HG03571 (cell line): ENCODE results near the gene DPH1.

Experiments
- ATAC-seq: cut with Tn5 transposase; IDR thresholded peaks from one replicate; pipeline ENCODE4 v1.9.1; 2021; ENCODE audit not compliant: unreplicated experiment

Gene DPH1

GRCh38 chr17:2060681-2061440 is 30.9 kb downstream of the DPH1 start:
- ATAC-seq = no peak

- ATAC-seq = no peak
Observed at GRCh38 chr17:2061441-2061958, 31.5 kb downstream of the DPH1 start.

DNA sequence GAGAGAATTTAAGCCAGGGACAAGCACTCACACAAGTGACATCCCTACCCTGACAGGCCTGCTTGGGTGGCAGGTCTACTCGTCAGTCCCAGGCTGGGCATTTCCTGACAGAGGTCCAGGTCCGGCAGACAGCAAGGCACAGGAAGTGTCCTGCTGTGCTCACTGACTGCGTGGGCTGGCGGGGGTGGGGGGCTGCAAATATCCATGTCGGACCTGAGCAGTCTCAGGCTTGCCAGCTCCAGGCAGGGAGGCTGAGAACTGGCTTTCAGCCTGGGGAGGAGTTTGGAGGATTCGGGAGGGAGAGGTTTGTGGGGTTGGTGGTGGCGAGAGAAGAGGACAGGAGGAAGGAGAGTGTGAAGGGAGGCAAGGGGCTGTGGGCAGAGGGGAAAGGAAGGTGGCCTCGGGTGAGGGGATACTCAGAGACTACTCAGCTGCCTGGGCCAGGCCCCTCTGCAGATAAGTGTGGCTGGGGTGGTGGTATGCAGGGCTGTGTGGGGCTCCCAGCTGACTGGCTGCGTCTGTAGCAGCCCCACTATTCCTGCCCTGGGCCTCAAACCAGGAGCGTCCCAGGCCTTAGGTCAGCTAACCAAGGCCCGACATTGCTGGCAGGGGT is 32.7 kb downstream of the DPH1 start:
- no peak for ATAC-seq

GRCh38 chr17:2063261-2064146 is 33.6 kb downstream of the DPH1 start:
- no peak for ATAC-seq

DNA sequence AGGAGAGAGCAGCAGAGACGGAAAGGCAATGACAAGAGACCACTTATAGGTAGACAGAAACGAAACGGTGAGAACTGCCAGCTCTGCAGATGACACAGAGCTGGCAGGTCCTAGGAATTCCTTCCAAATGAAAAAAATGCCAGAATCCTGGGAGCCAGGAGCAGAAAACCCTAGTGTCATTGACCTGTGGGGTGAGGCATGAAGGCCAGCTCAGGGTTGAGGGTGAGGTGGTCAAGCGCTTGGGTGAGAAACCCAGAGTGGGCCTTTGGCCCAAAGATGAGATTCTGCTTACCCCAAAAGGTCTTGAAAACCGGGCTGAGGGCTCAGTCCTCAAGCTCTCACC is 34.2 kb downstream of the DPH1 start:
- no peak for ATAC-seq

DNA sequence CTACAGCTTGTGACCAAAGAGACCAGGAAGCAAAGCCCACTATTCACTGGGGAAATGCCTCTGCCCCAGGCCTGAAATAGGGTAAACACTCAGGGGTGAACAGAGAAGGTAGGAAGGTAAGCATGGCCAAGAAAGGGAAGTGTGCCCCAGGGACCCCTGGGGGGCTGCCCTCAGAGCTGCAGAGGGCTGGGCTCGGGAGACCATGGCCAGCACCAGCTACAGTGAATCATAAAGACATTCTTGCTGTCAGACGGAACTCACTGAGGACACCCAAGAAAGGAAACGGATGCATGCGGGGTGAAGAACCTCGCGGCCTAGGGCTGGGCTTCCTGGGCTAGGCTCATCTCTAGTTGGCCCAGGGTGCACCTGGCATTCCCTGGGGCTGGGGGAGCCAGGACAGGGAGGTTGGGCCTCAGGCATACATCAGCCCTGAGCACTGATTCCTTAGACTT is 34.6 kb downstream of the DPH1 start:
- no peak for ATAC-seq

- ATAC-seq = no peak
Observed at GRCh38 chr17:2064980-2065785, 35.2 kb downstream of the DPH1 start.

- ATAC-seq = no peak
Observed at GRCh38 chr17:2065949-2066400, 36.0 kb downstream of the DPH1 start.

DNA sequence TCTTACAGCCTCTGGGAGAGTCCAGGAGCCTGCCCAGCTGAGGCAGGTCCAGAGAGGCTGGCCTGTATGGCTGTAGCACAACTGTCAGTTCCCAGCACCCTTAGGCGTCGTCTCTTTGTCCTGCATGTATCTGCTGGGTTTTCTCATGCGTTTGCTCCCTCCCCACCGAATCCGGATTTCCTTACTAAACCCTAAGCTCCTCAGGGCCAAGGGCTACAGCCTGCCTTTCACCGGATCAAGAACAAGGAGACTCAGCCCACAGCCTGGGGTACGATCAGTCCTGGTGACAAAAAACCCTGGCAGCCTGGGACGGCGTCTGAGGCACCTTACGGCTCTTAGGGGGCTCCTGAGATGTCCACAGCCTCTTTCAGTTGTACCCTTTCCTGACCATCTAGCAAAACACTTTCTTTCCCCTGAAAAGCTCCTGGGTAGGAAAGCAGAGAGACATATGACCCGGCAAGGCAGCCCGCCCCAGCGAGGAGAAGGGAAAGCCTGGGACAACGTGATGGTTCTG is 37.2 kb downstream of the DPH1 start:
- no peak for ATAC-seq

DNA sequence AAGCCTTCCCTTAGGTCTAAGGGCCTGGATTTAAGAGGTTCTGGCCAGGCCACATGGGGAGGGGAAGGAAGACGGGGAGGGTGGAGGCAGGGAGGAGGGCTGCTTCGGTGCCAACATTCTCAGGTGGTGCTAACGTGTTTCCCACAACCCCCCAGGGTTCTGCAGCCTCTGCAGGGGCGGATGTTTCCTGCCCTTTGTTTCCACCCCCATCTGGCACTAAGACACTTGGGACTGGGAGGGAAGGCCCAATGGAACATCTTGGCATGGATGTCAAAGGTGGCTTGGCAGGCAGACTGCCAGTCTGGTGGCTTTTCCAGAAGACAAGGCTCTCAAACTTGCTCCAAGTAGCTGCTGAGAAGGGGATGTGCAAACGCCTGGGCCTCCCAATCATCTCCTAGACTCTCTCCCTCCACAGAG is 37.7 kb downstream of the DPH1 start:
- no peak for ATAC-seq

DNA sequence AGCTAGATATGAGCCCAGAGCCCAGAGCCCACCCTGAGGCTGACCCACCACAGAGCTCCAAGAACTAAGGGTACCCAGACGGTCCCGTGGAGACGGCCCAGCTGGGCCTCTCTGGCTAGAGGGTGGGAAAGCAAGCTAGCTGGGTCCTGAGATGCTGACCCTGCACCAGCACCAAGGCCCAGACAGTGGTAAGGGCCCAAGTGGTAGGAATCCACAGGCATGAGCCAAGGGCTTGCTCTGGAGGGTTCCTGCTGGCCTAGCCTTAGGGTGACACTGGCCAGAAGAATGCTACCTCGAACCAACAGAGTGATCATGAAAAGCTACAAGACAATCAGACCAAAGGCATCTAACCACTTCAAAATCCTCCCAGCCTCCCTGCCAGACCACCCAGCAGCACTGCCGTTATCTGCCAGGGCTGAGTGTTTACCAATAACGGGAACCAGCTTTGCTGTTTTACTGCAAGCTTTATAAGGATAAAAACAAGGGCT is 38.1 kb downstream of the DPH1 start:
- ATAC-seq = no peak

DNA sequence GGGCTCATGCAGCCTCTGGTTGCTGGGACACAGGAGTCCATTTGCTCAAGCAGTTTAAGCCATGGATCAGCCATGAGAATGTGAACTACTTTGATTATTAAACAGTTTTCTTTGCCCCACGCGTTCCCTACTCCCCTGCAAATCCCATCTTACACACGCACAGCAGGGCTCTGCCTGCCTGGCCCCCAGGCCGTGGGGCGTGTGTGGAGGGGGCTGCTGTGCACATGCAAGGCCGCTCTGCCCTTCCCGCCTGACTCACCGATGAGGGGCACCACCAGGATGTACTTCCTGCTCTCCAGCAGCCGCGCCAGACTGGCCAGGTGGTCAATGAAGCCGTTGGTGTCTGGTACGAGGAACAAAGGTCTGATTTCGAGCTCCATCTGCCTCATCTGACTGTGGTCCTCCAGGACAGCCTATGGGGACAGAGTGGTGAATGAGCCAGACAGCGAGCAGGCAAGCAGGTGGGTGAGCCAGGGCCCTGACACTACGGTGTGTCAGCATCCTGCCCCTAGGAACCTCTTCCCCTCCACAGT is 38.6 kb downstream of the DPH1 start:
- ATAC-seq = no peak

GRCh38 chr17:2070241-2071023 is 40.5 kb downstream of the DPH1 start:
- ATAC-seq = peak; percentile 75

- no peak for ATAC-seq
Observed at GRCh38 chr17:2071024-2071385, 41.1 kb downstream of the DPH1 start.

GRCh38 chr17:2071455-2072281 is 41.7 kb downstream of the DPH1 start:
- ATAC-seq = no peak

GRCh38 chr17:2074919-2075318 is 45.0 kb downstream of the DPH1 start:
- no peak for ATAC-seq

DNA sequence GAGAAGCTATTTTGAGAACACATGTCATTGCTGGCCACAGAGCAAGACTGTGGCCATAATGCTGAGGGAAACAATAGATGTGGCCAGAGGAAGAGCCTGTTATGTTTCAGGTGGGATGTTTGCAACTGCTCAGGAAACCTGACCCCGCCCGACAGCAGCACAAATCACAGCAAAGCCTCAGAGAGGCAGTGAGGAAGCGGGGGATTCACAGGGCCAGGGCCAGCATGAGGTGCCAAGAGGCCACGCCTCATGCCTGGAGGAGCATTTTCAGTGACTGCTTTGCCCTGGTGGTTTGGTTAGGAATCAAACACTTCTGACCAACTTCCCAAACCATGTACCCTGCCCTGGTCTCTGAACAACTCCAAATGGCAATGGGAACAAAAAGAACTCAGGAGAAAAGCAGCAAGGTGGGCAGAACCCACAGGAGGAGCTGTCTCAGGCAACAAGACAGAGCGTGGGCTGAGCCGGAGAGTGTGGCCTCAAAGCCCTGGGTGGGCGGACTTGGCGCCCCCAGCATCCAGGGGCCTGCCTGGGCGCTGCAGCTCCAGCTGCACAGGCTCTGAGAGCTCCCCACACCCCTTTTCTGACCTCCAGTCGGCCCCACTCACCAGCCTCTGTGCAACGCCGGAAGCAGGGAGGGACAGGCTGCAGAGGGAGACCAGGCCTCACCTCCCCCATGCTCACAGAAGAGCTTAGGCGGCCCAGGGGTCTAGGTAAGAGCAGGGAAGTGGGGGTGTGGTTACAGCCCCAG is 45.6 kb downstream of the DPH1 start:
- no peak for ATAC-seq
